ENCODE results near the gene PTGDR. TPM values are rescaled to one million over a fixed set of nuclear protein-coding genes. Genes with fewer than 3 reads are reported as not detected.
A peak's percentile ranks its signal among the peaks of the same experiment; 100 is the strongest.

PTGDR gene
- total and polyA plus RNA-seq, 2 of the 8 experiments (the other 6 are each of a cell fraction or from before 2014, with no cell fraction given), result 0.22 to 0.83 TPM

DNA sequence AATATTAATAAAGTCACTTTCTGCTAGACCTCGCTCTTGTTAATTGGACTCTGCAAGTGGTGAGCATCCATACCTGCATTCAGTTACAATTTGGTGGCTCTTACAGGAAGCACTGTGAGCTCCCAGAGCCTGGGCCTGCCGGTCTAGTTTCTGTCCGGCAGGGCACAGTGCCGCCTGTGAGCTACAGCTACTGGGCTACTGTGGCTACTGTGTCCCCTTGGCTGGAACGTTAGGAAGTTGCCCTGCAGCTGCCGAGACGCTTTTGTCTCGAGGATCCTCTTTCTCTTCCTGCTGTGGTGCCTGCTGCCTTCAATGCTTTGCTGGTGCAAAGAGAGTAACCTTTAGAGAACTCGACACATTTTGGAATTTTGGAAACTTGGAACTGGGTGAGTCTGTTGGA lies 44.6 kb upstream of the PTGDR start:
- Histone ChIP-seq H3K4me1 (replicated peaks in 1 of 4; ENCODE audit: control insufficient read depth in 3 of 4, insufficient read depth in 4 of 4, low read length in 3 of 4) (no peaks in the 10 kb centered on the region), H2AFZ (ENCODE audit: low read length) (no peak overlapping the region), H4K8ac (ENCODE audit: extremely low read depth, insufficient read depth, low read length) (no peak overlapping the region; the same call in none of the 2 replicates), H3K27ac (ENCODE audit: low read depth, low read length) (no peak overlapping the region), H3K23me2 (ENCODE audit: low read depth, low read length) (no peaks in the 10 kb centered on the region), H2BK20ac (ENCODE audit: low read length) (no peak overlapping the region), H2BK15ac (ENCODE audit: low read length) (no peak overlapping the region), H3K56ac (replicated peaks; ENCODE audit: insufficient read length, low read depth, low read length) (no peak overlapping the region), H3K4ac (replicated peaks; ENCODE audit: insufficient read length, low read depth, low read length) (no peak overlapping the region), H2BK5ac (ENCODE audit: low read depth, low read length) (no peak overlapping the region), H3K79me1 (ENCODE audit: low read depth, low read length) (no peaks in the 10 kb centered on the region), H3K27me3 (replicated peaks in 1 of 4; ENCODE audit: control insufficient read depth in 3 of 4, extremely low read depth in 1 of 4, insufficient read depth in 3 of 4, low read length in 3 of 4) (no peaks in the 10 kb centered on the region), H3K4me3 (ENCODE audit: extremely low read depth in 1 of 4, insufficient read depth in 2 of 4, low read depth in 3 of 4, low read length in 4 of 4) (no peak overlapping the region), H3K36me3 (ENCODE audit: control insufficient read depth in 2 of 4, insufficient read depth in 4 of 4, low read length in 3 of 4) (no peaks in the 10 kb centered on the region), H4K20me1 (replicated peaks in 1 of 2; ENCODE audit: control insufficient read depth in 1 of 2, insufficient read depth in 2 of 2, low read length in 2 of 2) (no peaks in the 10 kb centered on the region), H3K4me2 (ENCODE audit: insufficient read depth in 1 of 2, low read depth in 2 of 2, low read length in 2 of 2) (no peak overlapping the region), H3K9ac (replicated peaks in 1 of 4; ENCODE audit: extremely low read depth in 1 of 4, low read depth in 3 of 4, low read length in 3 of 4) (no peak overlapping the region), H2BK12ac (ENCODE audit: low read depth, low read length) (no peak overlapping the region), H4K5ac (ENCODE audit: insufficient read length, low read depth, low read length) (no peak overlapping the region), H3K9me3 (ENCODE audit: insufficient read depth in 2 of 2, low read depth in 1 of 2, low read length in 1 of 2) (no peaks in the 10 kb centered on the region), H2AK5ac (ENCODE audit: low read depth, low read length) (no peak overlapping the region), H3K79me2 (ENCODE audit: control insufficient read depth in 1 of 2, insufficient read depth in 2 of 2, low read length in 2 of 2) (no peaks in the 10 kb centered on the region), H4K91ac (replicated peaks; ENCODE audit: insufficient read length, low read length) (no peak overlapping the region), H3K14ac (ENCODE audit: insufficient read length) (no peak overlapping the region), H3K18ac (ENCODE audit: extremely low read depth, low read length) (no peak overlapping the region), H3K23ac (ENCODE audit: insufficient read length) (no peak overlapping the region), H2BK120ac (replicated peaks; ENCODE audit: low read depth, low read length) (no peak overlapping the region)
- WGBS, 2 experiments (ENCODE audit: extremely low coverage in 1 of 2, insufficient coverage in 1 of 2, insufficient read length in 1 of 2, insufficient replicate concordance in 2 of 2, low coverage in 1 of 2, low lambda C conversion rate in 2 of 2, missing lambda C conversion rate in 1 of 2), result 84% methylated on average over 9 of the region's 9 CpGs; no CpG with 5 or more reads in 1 of the 2 experiments
- CTCF ChIA-PET (ENCODE audit: partially characterized antibody), result interaction anchor here (0.8 kb wide), 1 partner anchor 91 kb away, joined by 3 read pairs; no protein-coding TSS in a partner anchor
- POLR2A ChIA-PET (ENCODE audit: partially characterized antibody), result no interaction called here
- FAIRE-seq (no peak), DNase-seq (ENCODE audit: low read depth in 1 of 2, low spot score in 2 of 2) (no peak)
- TF ChIP-seq TBP (IDR thresholded peaks at IDR 0.05; ENCODE audit: low read depth, low read length), result peak; percentile 33; the same call in 1 of the 2 replicates
- peak in 1 of 2 experiments; percentile 5; a peak in 1 of 4 replicates for TF ChIP-seq RAD21 (IDR thresholded peaks at IDR 0.05 in 1 of 2, conservative IDR thresholded peaks at IDR 0.05 in 1 of 2; ENCODE audit: low read depth in 2 of 2, low read length in 2 of 2)
- TF ChIP-seq POLR2A (IDR thresholded peaks at IDR 0.05; ENCODE audit: control extremely low read depth in 1 of 2, low read depth in 2 of 2, low read length in 2 of 2), result no peak

All from H1 (cell line).